GM23248 (cell line): Measurements from ENCODE around the gene SPX.

Source experiments
- EZH2 ChIP-seq: fragments of 200-600 bp; sonication (generic); IDR thresholded peaks from 2 replicates; pipeline ENCODE4 v1.6.1; 2018; ENCODE audit warnings: antibody characterized with exemption, mild to moderate bottlenecking; ENCODE audit not compliant: insufficient read depth, poor library complexity, severe bottlenecking
- EZH2phosphoT487 ChIP-seq: fragments of 200-600 bp; sonication (generic); IDR thresholded peaks from 2 replicates; pipeline ENCODE4 v1.6.1; 2018; ENCODE audit warnings: antibody characterized with exemption, moderate library complexity, mild to moderate bottlenecking, low read depth; ENCODE audit not compliant: insufficient read depth

DNA sequence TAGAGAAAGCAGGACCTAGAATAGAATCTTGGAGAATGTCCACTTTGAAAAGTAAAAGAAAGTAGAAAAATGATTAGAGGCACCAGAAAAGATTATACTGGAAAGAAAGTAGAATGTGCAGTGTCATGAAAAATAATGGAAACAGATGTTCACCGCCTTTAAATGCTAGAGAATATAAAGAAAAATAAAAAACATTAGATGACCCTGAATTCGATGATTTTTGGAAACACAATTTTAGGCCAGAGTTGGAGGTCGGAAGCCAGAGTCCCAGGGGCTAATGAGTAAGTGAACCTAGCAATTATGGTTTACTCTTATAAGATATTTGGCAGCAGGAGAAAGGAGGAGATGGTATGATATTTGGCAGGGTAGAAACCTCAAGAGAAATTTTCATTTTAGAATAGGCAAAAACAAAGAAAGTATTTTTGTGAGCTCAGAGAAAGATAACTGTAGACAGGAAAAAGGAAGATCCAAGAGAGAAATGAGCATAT, 40.9 kb downstream of the SPX start:
- TF ChIP-seq EZH2 (no peak), EZH2phosphoT487 (no peak)
